Measurements from ENCODE around the gene IFT27. TPM values are rescaled to one million over a fixed set of nuclear protein-coding genes. Genes with fewer than 3 reads are reported as not detected.

The IFT27 gene
- total RNA-seq, 2 donors from 2014 or later: 12.3 to 18.6 TPM

- DNase-seq (ENCODE audit: low spot score): no peak
- intact Hi-C loops (cut with DNase I): no loop called here
These were observed 22.8 kb upstream of the IFT27 start for GRCh38 chr22:36798674-36799066.

- intact Hi-C loops (cut with DNase I): no loop called here
- DNase-seq (ENCODE audit: low spot score): no peak
These were observed 22.2 kb upstream of the IFT27 start for GRCh38 chr22:36797911-36798673.

GRCh38 chr22:36797374-36797773, 21.5 kb upstream of the IFT27 start:
- no peak for DNase-seq (ENCODE audit: low spot score)
- intact Hi-C loops (cut with DNase I): no loop called here

GRCh38 chr22:36796552-36797175, 20.7 kb upstream of the IFT27 start:
- intact Hi-C loops (cut with DNase I): no loop called here
- DNase-seq (ENCODE audit: low spot score): no peak

DNA sequence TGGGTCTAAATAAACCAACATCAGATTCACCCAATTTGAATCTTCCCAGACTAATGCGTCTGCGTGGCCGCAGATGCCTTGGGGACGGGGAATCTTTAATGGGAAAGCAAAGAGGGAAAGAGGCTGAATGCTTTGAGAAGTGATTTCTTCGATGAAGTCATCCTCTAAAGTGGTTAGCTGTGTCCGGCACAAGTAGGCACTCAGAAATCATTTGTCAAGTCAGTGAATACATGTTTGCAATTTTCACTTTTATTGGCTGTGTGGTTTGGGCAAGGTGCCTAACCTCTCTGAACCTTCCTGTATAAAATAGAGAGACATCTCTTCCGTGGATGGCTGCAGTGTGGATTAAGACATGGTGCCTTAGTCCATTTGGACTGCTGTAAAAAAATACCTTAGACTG, 19.7 kb upstream of the IFT27 start:
- intact Hi-C loops (cut with DNase I): no loop called here
- no peak for DNase-seq (ENCODE audit: low spot score)

GRCh38 chr22:36790648-36791047, 14.7 kb upstream of the IFT27 start:
- intact Hi-C loops (cut with DNase I): no loop called here

GRCh38 chr22:36787204-36787988, 11.5 kb upstream of the IFT27 start:
- intact Hi-C loops (cut with DNase I): no loop called here
- DNase-seq (ENCODE audit: low spot score): no peak

More at GRCh38 chr22:36790648-36791047, 14.7 kb upstream of the IFT27 start:
- DNase-seq (ENCODE audit: low spot score): no peak

DNA sequence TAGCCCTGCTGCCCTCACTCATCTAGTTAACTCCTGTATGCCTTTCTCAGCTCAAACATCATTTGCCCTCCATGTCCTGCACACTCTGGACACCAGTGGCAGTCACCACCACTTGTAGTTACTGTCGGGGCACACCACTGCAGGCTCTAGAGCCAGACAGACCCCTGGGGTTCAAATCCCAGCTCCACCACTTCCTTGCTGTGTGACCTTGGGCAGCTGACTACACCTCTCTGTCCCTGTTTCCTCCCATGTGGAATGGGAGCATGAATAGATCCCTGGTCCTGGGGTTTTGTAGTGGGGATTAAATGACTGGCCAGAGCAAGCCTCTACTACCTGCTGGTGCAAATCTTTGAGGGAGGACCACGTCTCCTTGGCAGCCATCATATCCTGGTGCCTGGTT, 7.8 kb upstream of the IFT27 start:
- intact Hi-C loops (cut with DNase I): loop anchor here in 1 of 2 donors (5.0 kb wide), 2 partner anchors 194 to 236 kb away; no protein-coding TSS in a partner anchor
- DNase-seq (ENCODE audit: low spot score): no peak

GRCh38 chr22:36781656-36782627, 6.0 kb upstream of the IFT27 start:
- DNase-seq (ENCODE audit: low spot score): peak; percentile 94

DNA sequence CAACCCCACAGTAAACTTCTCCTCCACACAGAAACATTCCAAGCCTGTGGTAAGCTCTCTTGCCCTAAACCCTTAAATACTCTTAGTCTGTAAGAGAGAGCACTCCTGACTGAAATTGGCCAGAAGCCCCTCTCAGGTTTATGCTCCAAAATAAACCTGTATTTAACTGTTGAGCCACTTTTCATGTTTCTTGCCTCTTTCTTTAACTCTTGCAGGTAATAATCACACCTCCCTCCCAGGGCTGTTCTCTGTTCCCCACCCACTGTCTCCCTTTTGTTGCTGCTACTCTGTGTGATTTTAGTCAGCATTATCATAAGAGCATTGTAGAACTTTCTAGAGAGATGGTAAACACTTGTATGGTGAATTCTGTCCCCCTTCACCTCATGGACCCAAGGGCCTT, 2.1 kb upstream of the IFT27 start:
- DNase-seq (ENCODE audit: low spot score): no peak
- intact Hi-C loops (cut with DNase I): loop anchor here in 1 of 2 donors (10.0 kb wide), 1 partner anchor 233 kb away; no protein-coding TSS in a partner anchor

More at GRCh38 chr22:36781656-36782627, 6.0 kb upstream of the IFT27 start:
- intact Hi-C loops (cut with DNase I): loop anchor here in 1 of 2 donors (5.0 kb wide), 2 partner anchors 195 to 235 kb away; no protein-coding TSS in a partner anchor

GRCh38 chr22:36776722-36777121, 803 bp upstream of the IFT27 start:
- no peak for DNase-seq (ENCODE audit: low spot score)
- intact Hi-C loops (cut with DNase I): loop anchor here (1.0 to 10.0 kb wide), 2 partner anchors 44 to 232 kb away; no protein-coding TSS in a partner anchor

GRCh38 chr22:36775586-36775963, 344 bp downstream of the IFT27 start:
- DNase-seq (ENCODE audit: low spot score): no peak
- intact Hi-C loops (cut with DNase I): loop anchor here in 1 of 2 donors (10.0 kb wide), 1 partner anchor 231 kb away; no protein-coding TSS in a partner anchor

GRCh38 chr22:36773935-36774334, 2.0 kb downstream of the IFT27 start:
- intact Hi-C loops (cut with DNase I): loop anchor here in 1 of 2 donors (10.0 kb wide), 1 partner anchor 229 kb away; no protein-coding TSS in a partner anchor
- DNase-seq (ENCODE audit: low spot score): no peak

GRCh38 chr22:36772451-36772850, 3.5 kb downstream of the IFT27 start:
- DNase-seq (ENCODE audit: low spot score): no peak
- intact Hi-C loops (cut with DNase I): loop anchor here in 1 of 2 donors (10.0 kb wide), 1 partner anchor 228 kb away; no protein-coding TSS in a partner anchor

GRCh38 chr22:36771356-36772063, 4.4 kb downstream of the IFT27 start:
- intact Hi-C loops (cut with DNase I): loop anchor here in 1 of 2 donors (10.0 kb wide), 1 partner anchor 227 kb away; no protein-coding TSS in a partner anchor
- DNase-seq (ENCODE audit: low spot score): no peak

GRCh38 chr22:36770513-36771231, 5.2 kb downstream of the IFT27 start:
- intact Hi-C loops (cut with DNase I): loop anchor here in 1 of 2 donors (10.0 kb wide), 1 partner anchor 226 kb away; no protein-coding TSS in a partner anchor
- DNase-seq (ENCODE audit: low spot score): no peak

Data from posterior vena cava (tissue), 2 donors.